Right atrium auricular region (tissue), 2 donors: ENCODE measurements around the gene ZSCAN26. TPM values are rescaled to one million over a fixed set of nuclear protein-coding genes. Genes with fewer than 3 reads are reported as not detected.
"Not testable (repeated sequence)": the region's sequence is repeated elsewhere in the genome, so short reads cannot be mapped to it uniquely, and the experiment has no call there.

Experiments used
- DNase-seq: peaks from one replicate; pipeline ENCODE4 v3.0.0-alpha.2; 2019; ENCODE audit warnings: low spot score
- H3K27ac ChIP-seq, 2 donors: fragments of 200-600 bp; sonication (generic); 1 replicate in 1 of 2; 2 replicates in 1 of 2; pipeline ENCODE4 v1.5.1; 2016 to 2019
- H3K27me3 ChIP-seq, 2 donors: fragments of 200-600 bp; sonication (generic); one replicate each; pipeline versions ENCODE4 v1.5.1 to v1.6.0; 2017 to 2019
- H3K36me3 ChIP-seq: fragments of 200-600 bp; sonication (generic); one replicate; pipeline ENCODE4 v1.5.1; 2016
- H3K4me1 ChIP-seq, 2 donors: fragments of 200-600 bp; sonication (generic); one replicate each; pipeline versions ENCODE4 v1.5.1 to v1.6.0; 2017 to 2019
- H3K4me3 ChIP-seq, 2 donors: fragments of 200-600 bp; sonication (generic); 1 replicate in 1 of 2; 2 replicates in 1 of 2; pipeline ENCODE4 v1.5.1; 2017 to 2019; ENCODE audit warnings: mild to moderate bottlenecking in 1 of 2, moderate library complexity in 1 of 2
- H3K9me3 ChIP-seq, 2 donors: fragments of 200-600 bp; sonication (generic); one replicate each; pipeline ENCODE4 v1.5.1; 2019
- total RNA-seq, 2 donors: library from RNA; depleted of rRNA; stranded (reverse); fragments of >200 nt; gene quantifications; one replicate each; pipeline ENCODE4 v1.1.0, GENCODE V29; 2016
- TF ChIP-seq, protein P1 (sequence below), 2 donors: fragments of 200-600 bp; sonication (generic); IDR thresholded peaks; one replicate each; pipeline ENCODE4 v1.5.1; 2019; ENCODE audit warnings: antibody characterized with exemption in 2 of 2

The ZSCAN26 gene
- total RNA-seq, 2 donors from 2014 or later, result 11.2 to 13.3 TPM

- H3K27me3 ChIP-seq, result no peaks in the 10 kb centered on the region
- TF ChIP-seq, protein P1, sequence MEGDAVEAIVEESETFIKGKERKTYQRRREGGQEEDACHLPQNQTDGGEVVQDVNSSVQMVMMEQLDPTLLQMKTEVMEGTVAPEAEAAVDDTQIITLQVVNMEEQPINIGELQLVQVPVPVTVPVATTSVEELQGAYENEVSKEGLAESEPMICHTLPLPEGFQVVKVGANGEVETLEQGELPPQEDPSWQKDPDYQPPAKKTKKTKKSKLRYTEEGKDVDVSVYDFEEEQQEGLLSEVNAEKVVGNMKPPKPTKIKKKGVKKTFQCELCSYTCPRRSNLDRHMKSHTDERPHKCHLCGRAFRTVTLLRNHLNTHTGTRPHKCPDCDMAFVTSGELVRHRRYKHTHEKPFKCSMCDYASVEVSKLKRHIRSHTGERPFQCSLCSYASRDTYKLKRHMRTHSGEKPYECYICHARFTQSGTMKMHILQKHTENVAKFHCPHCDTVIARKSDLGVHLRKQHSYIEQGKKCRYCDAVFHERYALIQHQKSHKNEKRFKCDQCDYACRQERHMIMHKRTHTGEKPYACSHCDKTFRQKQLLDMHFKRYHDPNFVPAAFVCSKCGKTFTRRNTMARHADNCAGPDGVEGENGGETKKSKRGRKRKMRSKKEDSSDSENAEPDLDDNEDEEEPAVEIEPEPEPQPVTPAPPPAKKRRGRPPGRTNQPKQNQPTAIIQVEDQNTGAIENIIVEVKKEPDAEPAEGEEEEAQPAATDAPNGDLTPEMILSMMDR (IDR thresholded peaks at IDR 0.05), result no peak
Measured at GRCh38 chr6:28291573-28291972, 24.6 kb downstream of the ZSCAN26 start.

DNA sequence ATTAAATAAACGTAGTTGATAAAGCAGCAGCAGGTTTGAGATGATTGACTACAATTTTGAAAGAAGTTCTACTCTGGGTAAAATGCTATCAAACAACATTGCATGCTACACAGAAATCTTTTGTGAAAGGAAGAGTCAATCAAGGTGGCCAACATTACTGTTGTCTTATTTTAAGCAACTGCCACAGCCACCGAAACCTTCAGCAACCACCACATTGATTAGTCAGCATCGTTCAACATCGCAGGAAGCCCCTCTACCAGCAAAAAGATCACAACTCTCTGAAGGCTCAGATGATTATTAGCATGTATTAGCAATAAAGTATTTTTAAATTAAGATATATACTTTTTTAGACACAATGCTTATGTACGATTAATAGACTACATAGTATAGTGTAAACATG lies 28.4 kb downstream of the ZSCAN26 start:
- TF ChIP-seq, protein P1 (IDR thresholded peaks at IDR 0.05), result no peak
- no peak for DNase-seq
- no peaks in the 10 kb centered on the region for H3K27me3 ChIP-seq
- no peak overlapping the region for H3K27ac ChIP-seq
- H3K4me1 ChIP-seq, result no peaks in the 10 kb centered on the region
- no peaks in the 10 kb centered on the region for H3K9me3 ChIP-seq
- H3K4me3 ChIP-seq, result no peak overlapping the region
- H3K36me3 ChIP-seq, result peaks cover 10% of the 10 kb centered on the region

More at GRCh38 chr6:28291573-28291972, 24.6 kb downstream of the ZSCAN26 start:
- Histone ChIP-seq H3K27ac (no peak overlapping the region), H3K36me3 (peaks cover 30% of the 10 kb centered on the region), H3K4me1 (no peaks in the 10 kb centered on the region), H3K4me3 (no peak overlapping the region), H3K9me3 (no peaks in the 10 kb centered on the region)
- no peak for DNase-seq

DNA sequence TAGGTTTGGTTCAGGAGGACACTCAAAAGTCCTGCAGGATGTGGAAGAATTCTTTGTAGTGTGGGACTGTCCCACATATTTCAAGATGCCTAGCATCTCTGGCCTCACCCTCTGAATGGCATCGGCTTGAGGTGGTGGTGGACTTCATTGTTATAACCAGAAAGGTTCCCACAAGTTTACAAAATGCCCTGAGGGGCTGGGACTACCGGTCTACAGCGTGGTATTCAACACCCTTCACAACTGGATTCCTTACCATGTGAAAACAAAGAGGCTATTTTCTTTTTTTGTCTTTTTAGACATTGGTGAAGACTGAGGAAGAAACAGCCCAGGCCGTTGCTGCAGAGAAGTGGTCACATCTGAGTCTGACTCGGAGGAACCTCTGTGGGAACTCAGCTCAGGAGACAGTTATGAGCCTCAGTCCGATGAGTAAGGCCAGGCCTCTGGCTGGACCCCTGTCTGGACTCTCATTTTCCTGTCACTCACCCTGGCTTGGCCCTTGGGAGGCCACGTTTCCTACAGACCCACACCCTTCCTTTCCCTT lies 29.6 kb downstream of the ZSCAN26 start:
- H3K27ac ChIP-seq, result no peak overlapping the region
- peaks cover 10% of the 10 kb centered on the region for H3K36me3 ChIP-seq
- no peaks in the 10 kb centered on the region for H3K27me3 ChIP-seq
- H3K4me3 ChIP-seq, result no peak overlapping the region
- no peaks in the 10 kb centered on the region for H3K4me1 ChIP-seq
- no peak for DNase-seq
- no peaks in the 10 kb centered on the region for H3K9me3 ChIP-seq
- TF ChIP-seq, protein P1 (IDR thresholded peaks at IDR 0.05), result no peak

DNA sequence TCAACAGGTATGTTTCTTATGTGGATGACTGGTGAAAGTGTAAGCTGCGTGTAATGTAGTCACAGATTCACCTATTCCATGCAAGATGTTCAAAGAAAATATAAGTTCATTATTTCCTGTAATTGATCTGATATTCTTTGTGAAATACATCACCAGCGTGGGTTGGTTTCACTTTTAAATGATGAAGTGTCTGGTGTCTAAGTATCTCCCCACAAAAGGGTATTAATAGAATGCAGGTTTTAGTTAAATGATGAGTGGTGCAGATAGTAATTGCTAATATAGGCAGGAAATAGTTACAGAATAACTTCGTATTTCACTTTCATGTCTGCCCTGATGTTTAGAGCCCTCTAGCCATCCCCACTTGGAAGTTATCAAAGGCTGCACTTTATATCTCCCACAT lies 36.6 kb downstream of the ZSCAN26 start:
- Histone ChIP-seq H3K4me1 (no peaks in the 10 kb centered on the region), H3K4me3 (no peak overlapping the region), H3K27me3 (no peaks in the 10 kb centered on the region), H3K27ac (no peak overlapping the region), H3K36me3 (no peaks in the 10 kb centered on the region), H3K9me3 (no peaks in the 10 kb centered on the region)
- TF ChIP-seq, protein P1 (IDR thresholded peaks at IDR 0.05), result no peak
- no peak for DNase-seq

DNA sequence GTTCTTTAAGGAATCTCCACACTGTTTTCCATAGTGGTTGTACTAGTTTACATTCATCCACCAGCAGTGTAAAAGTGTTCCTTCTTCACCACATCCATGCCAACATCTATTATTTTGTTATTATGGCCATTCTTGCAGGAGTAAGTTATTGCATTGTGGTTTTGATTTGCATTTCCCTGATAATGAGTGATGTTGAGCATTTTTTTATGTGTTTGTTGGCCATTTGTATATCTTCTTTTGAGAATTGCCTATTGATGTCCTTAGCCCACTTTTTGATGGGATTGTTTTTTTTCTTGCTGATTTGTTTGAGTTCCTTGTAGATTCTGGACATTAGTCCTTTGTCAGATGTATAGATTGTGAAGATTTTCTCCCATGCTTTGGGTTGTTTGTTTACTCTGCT lies 39.4 kb downstream of the ZSCAN26 start:
- not testable (repeated sequence) for H3K9me3 ChIP-seq, H3K36me3 ChIP-seq, H3K4me1 ChIP-seq, H3K4me3 ChIP-seq, H3K27me3 ChIP-seq, H3K27ac ChIP-seq, DNase-seq

DNA sequence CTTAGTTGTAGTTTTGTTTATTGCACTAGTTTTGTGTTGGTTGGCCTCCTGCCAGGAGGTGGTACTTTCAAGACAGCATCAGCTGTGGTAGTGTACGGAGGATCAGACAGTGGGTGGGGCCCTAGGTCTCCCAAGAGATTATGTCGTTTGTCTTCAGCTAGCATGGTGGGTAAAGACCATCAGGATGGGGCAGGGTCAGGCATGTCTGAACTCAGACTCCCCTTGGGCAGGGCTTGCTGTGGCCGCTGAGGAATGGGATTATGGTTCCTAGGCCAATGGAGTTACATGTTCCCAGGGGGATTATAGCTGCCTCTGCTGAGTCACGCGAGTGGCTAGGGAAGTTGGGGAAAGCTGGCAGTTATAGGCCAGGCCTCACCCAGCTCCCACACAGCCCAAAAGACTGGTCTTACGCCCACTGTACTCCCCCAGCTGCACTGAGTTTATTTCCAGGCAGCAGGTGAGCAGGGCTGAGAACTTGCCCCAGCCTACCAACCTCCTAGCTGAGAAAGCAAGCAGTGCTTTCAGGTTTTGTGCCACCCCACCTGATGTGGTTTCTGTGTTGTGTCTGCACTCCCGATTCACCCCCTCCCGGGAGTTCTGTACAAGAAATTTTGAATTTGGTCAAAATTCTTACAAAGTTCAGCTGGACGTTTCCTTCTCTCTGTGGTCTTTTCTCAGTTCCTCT lies 44.3 kb downstream of the ZSCAN26 start:
- no peaks in the 10 kb centered on the region for H3K27me3 ChIP-seq
- DNase-seq, result no peak

More for the DNA sequence above, 44.3 kb downstream of the ZSCAN26 start:
- H3K4me3 ChIP-seq, result no peak overlapping the region
- TF ChIP-seq, protein P1 (IDR thresholded peaks at IDR 0.05), result no peak
- no peaks in the 10 kb centered on the region for H3K36me3 ChIP-seq
- H3K27ac ChIP-seq, result no peak overlapping the region
- no peaks in the 10 kb centered on the region for H3K4me1 ChIP-seq
- H3K9me3 ChIP-seq, result no peaks in the 10 kb centered on the region
